Measurements from ENCODE around the gene AP4S1.

The AP4S1 gene

GRCh38 chr14:30998100-30998706 lies 27.2 kb upstream of the AP4S1 start:
- H3K9me3 ChIP-seq (ENCODE audit: control insufficient read depth, insufficient read depth, low read depth, low read length) = no peaks in the 10 kb centered on the region
- peak; percentile 89 for TF ChIP-seq SETDB1 (IDR thresholded peaks at IDR 0.05; ENCODE audit: insufficient read length, low read length)
- TF ChIP-seq ZNF335 (tag by site-specific recombination; conservative IDR thresholded peaks at IDR 0.05) = no peak
- H3K4me3 ChIP-seq (ENCODE audit: low read depth, low read length) = no peak overlapping the region
- H3K4me1 ChIP-seq (ENCODE audit: control insufficient read depth, insufficient read depth, low read length) = peaks cover 28% of the 10 kb centered on the region
- POLR2A ChIA-PET = interaction anchor here (1.5 kb wide), 1 partner anchor 28 kb away, joined by 4 read pairs; the partner anchor contains the start of gene STRN3
- H3K27ac ChIP-seq (ENCODE audit: extremely low read depth, low read depth, low read length) = no peak overlapping the region
- CTCF ChIA-PET = interaction anchor here (0.6 kb wide), 1 partner anchor 92 kb away, joined by 3 read pairs; no protein-coding TSS in a partner anchor
- H3K36me3 ChIP-seq (ENCODE audit: control insufficient read depth in 2 of 2, insufficient read depth in 1 of 2, low read length in 2 of 2) = peaks cover 0 to 4% of the 10 kb centered on the region in 2 experiments; a peak in 2 of 3 replicates

- no peak overlapping the region for H3K4me3 ChIP-seq (ENCODE audit: low read depth, low read length)
- H3K4me1 ChIP-seq (ENCODE audit: control insufficient read depth, insufficient read depth, low read length) = peaks cover 28% of the 10 kb centered on the region
- H3K9me3 ChIP-seq (ENCODE audit: control insufficient read depth, insufficient read depth, low read depth, low read length) = no peaks in the 10 kb centered on the region
- TF ChIP-seq AEBP2 (tag by site-specific recombination; IDR thresholded peaks at IDR 0.05; ENCODE audit: borderline replicate concordance) (no peak), SETDB1 (IDR thresholded peaks at IDR 0.05; ENCODE audit: insufficient read length, low read length) (peak; percentile 12)
- no peak overlapping the region for H3K27ac ChIP-seq (ENCODE audit: extremely low read depth, low read depth, low read length)
- POLR2A ChIA-PET = no interaction called here
- CTCF ChIA-PET = no interaction called here
- H3K36me3 ChIP-seq (ENCODE audit: control insufficient read depth in 2 of 2, insufficient read depth in 1 of 2, low read length in 2 of 2) = peaks cover 3 to 4% of the 10 kb centered on the region in 2 experiments; a peak in 2 of 3 replicates
Measured at GRCh38 chr14:30999038-30999773, 26.2 kb upstream of the AP4S1 start.

GRCh38 chr14:31000629-31001338 lies 24.7 kb upstream of the AP4S1 start:
- Histone ChIP-seq H3K4me3 (ENCODE audit: low read depth, low read length) (no peak overlapping the region), H3K9me3 (ENCODE audit: control insufficient read depth, insufficient read depth, low read depth, low read length) (no peaks in the 10 kb centered on the region), H3K4me1 (ENCODE audit: control insufficient read depth, insufficient read depth, low read length) (peaks cover 15% of the 10 kb centered on the region), H3K27ac (ENCODE audit: extremely low read depth, low read depth, low read length) (peak overlapping the region; percentile 20; the same call in 1 of the 2 replicates), H3K36me3 (ENCODE audit: control insufficient read depth in 2 of 2, insufficient read depth in 1 of 2, low read length in 2 of 2) (peaks cover 3 to 4% of the 10 kb centered on the region in 2 experiments; a peak in 2 of 3 replicates)
- no peak for TF ChIP-seq ZFHX2 (tag by site-specific recombination; conservative IDR thresholded peaks at IDR 0.05)
- TF ChIP-seq ZXDB (tag by site-specific recombination; IDR thresholded peaks at IDR 0.05) = 0 out of 2 replicates have a peak, but pooled peaks have one; percentile 44
- TF ChIP-seq SP7 (tag by site-specific recombination; IDR thresholded peaks at IDR 0.05) = 0 out of 2 replicates have a peak, but pooled peaks have one; percentile 30
- peak; percentile 90 for TF ChIP-seq PRDM6 (tag by site-specific recombination; IDR thresholded peaks at IDR 0.05)
- peak; percentile 32; the same call in 1 of the 2 replicates for TF ChIP-seq TRIM28 (IDR thresholded peaks at IDR 0.05; ENCODE audit: borderline replicate concordance, low read length)
- peak; percentile 44; the same call in 1 of the 2 replicates for TF ChIP-seq TCF7L2 (IDR thresholded peaks at IDR 0.05; ENCODE audit: borderline replicate concordance, low read depth, low read length)
- TF ChIP-seq MZF1 (tag by site-specific recombination; IDR thresholded peaks at IDR 0.05; ENCODE audit: borderline replicate concordance) = peak; percentile 91; the same call in 1 of the 2 replicates
- no peak for TF ChIP-seq ZSCAN23 (tag by site-specific recombination; IDR thresholded peaks at IDR 0.05)
- TF ChIP-seq GLIS1 (tag by site-specific recombination; IDR thresholded peaks at IDR 0.05) = peak; percentile 63
- 0 out of 2 replicates have a peak, but pooled peaks have one; percentile 35 for TF ChIP-seq ZNF423 (tag by site-specific recombination; IDR thresholded peaks at IDR 0.05)
- peak; percentile 60 for TF ChIP-seq FEZF1 (tag by site-specific recombination; IDR thresholded peaks at IDR 0.05)
- no peak for TF ChIP-seq ZNF155 (tag by site-specific recombination; IDR thresholded peaks at IDR 0.05)
- ChIA-PET CTCF (no interaction called here), POLR2A (no interaction called here)

Measured in HEK293 (cell line).